Ecto neural progenitor cell (in vitro differentiated cells): Measurements from ENCODE around the gene RGS12.

Experiments
- DNase-seq: peaks from one replicate; pipeline ENCODE4 v3.0.0-alpha.2; 2018; ENCODE audit warnings: low spot score

The RGS12 gene

GRCh38 chr4:3283916-3284315 is 8.9 kb upstream of the RGS12 start:
- DNase-seq: no peak

DNA sequence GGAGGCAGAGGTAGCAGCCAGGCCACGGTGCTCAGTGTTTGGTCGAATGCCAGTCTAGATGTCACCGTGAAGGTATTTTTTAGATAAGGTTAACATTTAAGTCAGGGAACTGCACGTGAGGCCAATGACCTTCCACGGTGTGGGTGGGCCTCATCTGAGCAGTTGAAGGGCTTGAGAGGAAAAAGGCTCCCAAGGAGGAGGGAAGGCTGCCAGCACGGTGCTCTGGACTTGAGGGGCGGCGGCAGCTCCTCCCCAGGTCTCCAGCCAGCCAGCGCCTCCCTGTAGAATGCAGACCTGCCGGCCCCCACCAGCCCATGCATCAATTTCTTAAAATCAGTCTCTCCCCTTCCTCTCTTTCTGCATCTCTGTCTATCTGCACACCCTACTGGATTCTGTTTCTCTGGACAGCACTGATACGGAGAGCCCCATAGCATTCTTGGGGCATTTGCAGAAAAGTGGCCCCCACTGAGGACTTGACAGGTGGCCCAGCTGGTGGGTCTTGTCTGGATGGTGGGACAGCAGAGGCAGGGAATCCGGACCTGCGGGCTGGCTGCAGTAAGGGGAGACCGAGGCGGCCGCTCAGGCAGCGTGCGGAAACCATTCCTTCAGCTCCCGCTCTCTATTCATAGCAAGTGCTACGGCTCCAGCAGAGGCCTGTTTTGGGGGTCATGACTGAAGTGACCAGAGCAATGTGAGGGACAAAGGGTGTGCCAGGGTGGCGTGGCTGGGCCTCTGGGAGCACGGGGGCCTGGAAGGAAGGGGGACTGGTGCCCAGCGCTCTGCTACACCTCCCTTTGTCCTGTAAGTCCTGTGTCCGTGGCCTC is 7.9 kb upstream of the RGS12 start:
- no peak for DNase-seq

DNA sequence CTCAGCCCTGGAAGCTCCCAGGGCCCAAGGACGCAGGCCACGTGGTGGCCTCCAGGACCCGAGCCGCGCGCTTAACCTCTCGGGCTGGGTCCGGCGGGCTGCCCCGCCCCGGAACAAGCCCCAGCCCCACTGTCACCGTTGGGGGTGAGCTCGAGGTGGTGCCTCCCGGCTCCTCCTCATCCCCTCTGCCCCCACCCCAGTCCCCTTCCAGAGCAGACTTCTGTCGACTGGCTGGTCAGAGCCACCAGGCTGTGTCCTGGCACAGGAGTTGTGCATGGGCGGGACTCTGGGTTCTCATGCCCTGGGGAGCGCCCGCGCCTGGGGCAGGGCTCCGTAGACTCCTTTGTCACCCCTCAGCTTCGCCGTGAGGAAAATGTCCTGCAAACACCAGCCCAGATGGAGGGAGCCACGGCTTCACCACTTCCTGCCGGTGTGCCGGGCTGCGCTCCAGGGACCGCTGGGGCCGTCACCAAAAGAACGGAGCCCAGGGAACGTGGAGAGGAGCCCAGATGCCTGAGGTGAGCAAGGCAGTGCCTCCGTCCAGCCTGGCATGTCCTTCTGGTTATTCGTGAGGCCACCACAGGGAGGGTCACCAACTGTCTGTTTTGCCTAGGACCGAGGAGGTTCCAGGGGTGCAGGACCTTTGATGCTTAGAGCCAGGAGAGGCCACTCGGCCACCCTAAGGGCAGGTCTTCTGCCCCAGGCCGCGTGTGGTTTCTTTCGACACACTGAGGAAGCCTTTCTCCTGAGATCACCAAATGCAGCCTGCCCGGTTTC is 7.1 kb upstream of the RGS12 start:
- DNase-seq: no peak

- no peak for DNase-seq
Measured at GRCh38 chr4:3286335-3287175, 6.3 kb upstream of the RGS12 start.

DNA sequence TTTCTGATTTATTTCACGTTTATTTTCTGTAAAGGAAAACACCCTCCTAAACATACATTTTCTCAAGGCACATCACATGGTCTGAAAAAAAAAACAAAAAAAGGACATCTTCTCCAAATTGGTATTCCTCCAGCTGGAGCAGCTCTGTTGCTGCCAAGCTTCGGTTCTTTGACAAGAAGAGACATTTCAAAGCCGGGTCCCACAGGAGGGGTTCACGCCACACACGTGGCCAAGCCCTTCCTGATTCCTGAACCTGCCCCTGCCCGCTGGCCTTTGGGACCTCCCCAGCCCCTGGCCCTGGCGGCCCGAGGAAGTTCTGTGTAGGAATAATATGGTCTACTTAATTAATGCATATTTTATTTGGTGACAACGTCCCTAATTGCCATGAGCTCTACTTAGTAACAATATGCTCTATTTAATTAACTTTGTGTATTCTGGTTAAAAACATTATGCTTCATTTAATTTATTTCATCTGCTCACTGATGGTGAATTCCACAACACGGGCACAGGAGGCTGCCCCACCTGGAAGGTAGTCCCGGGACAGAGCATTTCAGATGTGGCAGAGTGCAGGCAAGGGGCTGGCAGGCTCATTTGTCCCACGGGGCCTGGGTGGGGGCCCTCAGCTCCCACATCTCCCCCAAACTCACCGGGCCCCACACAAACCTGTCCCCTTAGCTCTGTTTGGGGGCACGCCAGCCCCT is 5.4 kb upstream of the RGS12 start:
- DNase-seq: no peak

DNA sequence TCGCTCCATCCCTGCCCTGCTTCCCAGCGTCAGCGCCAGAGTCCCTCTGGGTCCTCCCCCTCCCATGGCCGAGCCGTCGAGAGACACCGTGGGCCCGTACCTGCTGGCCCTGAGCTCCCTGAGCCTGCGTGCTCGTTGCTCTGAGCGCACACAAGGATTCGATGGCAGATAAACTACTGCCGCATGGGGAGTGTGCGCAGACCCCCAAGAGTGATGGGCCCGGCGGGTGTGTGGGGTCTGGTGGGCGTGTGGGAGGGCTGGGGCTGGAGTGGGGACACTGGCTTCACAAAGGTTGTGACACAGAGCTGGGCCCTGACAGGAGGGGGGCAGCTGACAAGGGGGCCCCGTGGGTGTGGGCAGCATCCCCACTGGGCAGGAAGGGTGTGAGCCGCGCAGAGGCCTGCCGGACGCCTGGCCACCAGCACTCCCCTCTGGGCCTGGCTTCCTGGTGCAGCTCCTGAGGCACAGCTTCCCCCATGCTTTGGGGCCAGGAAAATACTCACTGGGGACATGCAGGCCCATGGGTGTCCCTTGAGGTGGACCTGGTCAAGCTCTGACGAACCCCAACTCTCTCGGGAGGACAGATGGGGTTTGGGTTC is 4.8 kb upstream of the RGS12 start:
- no peak for DNase-seq

DNA sequence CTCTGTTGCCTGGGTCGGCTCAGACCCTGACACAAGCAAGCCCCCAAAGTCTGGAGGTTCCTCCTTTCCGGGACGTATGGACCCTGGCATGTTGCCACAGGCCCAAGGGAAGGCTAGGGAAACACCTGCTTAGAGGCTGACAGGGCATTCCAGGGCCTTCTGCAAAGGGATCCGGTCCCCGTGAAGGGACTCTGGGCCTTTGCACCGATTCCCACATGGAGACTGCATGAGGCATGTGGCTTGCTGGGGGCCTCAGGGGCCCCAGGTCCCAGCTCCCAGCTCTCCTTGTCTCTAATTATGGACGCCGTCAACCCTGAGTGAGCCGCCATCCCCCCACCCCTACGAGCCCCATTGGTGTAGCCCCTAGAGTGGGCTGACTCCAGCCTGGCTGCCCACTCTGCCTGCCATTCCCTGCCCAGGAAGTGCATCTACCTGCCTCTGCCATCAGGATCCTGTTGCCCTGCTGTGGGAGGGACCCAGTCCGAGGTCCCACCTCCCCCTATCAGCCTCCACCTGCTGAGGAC is 4.2 kb upstream of the RGS12 start:
- no peak for DNase-seq

DNA sequence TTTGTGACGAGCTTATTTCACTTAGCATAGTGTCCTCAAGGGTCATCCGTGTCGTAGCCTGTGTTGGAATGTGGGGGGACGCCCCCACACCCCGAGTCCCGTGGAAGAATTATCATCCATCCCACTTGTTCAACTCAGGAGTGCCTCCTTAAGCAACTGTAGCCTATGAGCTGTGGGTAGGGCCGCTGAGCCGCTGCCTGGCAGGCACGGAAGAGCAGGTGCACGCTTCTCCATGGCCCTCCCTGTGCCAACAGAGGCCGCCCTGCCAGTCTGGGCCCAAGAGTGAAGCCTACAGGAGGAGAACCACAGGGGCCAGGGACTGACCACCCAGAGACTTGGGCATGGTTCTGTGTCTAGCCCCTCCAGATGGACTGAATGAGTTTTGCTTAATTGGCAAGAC is 2.3 kb upstream of the RGS12 start:
- DNase-seq: no peak

GRCh38 chr4:3290889-3291321 is 1.9 kb upstream of the RGS12 start:
- no peak for DNase-seq

DNA sequence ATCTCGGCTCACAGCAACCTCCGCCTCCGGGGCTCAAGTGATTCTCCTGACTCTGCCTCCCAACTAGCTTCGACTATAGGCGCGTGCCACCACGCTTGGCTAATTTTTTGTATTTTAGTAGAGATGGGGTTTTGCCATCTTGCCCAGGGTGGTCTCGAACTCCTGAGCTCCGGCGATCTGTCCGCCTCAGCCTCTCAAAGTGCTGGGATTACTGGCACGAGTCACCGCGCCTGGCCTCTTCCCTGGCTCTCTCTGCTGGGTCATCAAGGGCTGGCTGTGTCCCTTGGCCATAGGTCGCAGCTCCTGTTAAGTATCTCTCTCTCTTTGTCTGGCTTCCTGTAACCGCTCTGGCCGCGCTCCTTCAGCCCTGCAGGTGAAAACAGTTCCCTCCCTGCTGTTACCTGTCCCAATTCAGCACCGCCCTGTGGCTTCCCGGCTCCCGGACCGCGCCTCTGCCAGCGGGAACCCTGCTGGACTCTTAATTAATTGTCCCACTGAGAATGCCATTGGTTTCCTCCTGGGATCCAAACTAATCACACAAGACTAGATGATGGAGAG is 1.3 kb upstream of the RGS12 start:
- DNase-seq: peak; percentile 63

- no peak for DNase-seq
Measured at GRCh38 chr4:3291969-3292570, 751 bp upstream of the RGS12 start.

DNA sequence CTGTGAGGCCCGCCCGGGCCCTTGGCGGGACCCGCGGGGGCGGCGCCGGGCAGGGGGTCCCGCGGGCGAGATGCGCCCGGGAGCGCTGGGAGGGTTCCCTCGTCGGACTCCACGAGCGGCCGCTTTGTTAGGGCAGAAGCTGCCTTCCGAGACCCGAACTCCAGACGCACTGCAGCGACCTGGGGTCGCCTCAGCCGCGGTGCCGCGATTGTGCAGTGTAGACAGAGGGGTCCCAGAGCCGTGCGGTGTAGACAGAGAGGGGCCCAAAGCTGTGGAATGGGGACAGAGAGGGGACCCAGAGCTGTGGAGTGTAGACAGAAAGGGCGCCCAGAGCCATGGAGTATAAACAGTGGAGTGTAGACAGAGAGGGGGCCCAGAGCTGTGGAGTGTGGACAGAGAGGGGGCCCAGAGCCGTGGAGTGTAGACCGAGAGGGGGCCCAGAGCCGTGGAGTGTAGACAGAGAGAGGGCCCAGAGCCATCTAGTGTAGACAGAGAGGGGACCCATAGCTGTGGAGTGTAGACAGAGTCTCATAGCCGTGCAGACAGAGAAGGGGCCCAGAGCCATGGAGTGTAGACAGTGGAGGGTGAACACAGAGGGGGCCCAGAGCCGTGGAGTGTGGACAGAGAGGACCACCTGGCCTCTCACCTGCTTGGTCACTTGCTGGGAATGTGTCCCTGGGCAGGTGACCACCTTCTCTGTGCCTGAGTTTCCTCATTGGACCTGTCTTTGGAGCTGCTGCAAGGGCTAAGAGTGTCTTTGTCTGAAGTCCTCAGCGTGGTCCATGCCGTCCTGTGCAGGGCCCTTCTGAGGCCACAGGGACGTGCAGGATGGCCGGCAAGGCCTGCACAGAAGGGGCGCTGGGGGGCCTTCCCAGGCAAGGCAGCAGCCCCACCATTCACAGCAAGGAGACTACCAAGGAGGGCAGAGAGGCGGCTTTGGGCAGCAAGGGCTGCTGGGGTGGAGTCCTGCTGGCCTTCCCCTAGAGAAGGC is 875 bp downstream of the RGS12 start:
- DNase-seq: peak; percentile 51

GRCh38 chr4:3294401-3295241 is 1.8 kb downstream of the RGS12 start:
- DNase-seq: no peak

GRCh38 chr4:3295837-3296624 is 3.2 kb downstream of the RGS12 start:
- peak; percentile 19 for DNase-seq

- peak; percentile 39 for DNase-seq
Measured at GRCh38 chr4:3296651-3297050, 3.8 kb downstream of the RGS12 start.

GRCh38 chr4:3297066-3297859 is 4.4 kb downstream of the RGS12 start:
- DNase-seq: peak; percentile 46
